IPS-15b (cell line): ENCODE results near the gene GEMIN2.
"Not testable (repeated sequence)": the region's sequence is repeated elsewhere in the genome, so short reads cannot be mapped to it uniquely, and the experiment has no call there.

Experiments used
- H3K27me3 ChIP-seq: one replicate; pipeline ENCODE4 v1.6.1; 2013; ENCODE audit warnings: low read length; ENCODE audit not compliant: control insufficient read depth, insufficient read depth
- H3K36me3 ChIP-seq: one replicate; pipeline ENCODE4 v1.6.1; 2013; ENCODE audit warnings: low read length; ENCODE audit not compliant: control insufficient read depth, insufficient read depth
- H3K4me1 ChIP-seq: one replicate; pipeline ENCODE4 v1.6.1; 2013; ENCODE audit warnings: mild to moderate bottlenecking, low read length; ENCODE audit not compliant: control insufficient read depth, insufficient read depth
- H3K4me3 ChIP-seq: one replicate; pipeline ENCODE4 v1.5.1; 2013; ENCODE audit warnings: low read depth, low read length
- H3K9ac ChIP-seq: one replicate; pipeline ENCODE4 v1.6.1; 2013; ENCODE audit warnings: low read depth, mild to moderate bottlenecking, low read length
- H3K9me3 ChIP-seq: one replicate; pipeline ENCODE4 v1.6.1; 2013; ENCODE audit warnings: mild to moderate bottlenecking, low read length; ENCODE audit not compliant: control insufficient read depth, insufficient read depth

Gene GEMIN2

DNA sequence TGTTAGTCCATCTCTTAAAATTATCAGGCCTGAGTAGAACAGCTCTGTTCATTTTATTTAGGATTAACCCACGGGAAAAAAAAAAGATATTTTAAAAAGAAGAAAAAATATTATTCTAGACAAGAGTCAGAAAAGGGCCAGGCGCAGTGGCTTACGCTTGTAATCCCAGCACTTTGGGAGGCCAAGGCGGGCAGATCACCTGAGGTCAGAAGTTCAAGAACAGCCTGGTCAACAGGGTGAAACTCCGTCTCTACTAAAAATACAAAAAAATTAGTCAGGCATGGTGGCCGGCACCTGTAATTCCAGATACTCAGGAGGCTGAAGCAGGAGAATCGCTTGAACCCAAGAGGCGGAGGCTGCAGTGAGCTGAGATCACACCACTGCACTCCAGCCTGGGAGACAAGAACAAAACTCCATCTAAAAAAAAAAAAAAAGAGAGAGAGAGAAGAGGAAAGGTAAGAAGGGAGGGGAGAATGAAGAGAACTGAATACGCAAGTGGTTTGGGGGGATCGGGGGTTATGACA is 53.7 kb downstream of the GEMIN2 start:
- not testable (repeated sequence) for H3K9ac ChIP-seq, H3K9me3 ChIP-seq, H3K36me3 ChIP-seq, H3K4me1 ChIP-seq, H3K4me3 ChIP-seq, H3K27me3 ChIP-seq

DNA sequence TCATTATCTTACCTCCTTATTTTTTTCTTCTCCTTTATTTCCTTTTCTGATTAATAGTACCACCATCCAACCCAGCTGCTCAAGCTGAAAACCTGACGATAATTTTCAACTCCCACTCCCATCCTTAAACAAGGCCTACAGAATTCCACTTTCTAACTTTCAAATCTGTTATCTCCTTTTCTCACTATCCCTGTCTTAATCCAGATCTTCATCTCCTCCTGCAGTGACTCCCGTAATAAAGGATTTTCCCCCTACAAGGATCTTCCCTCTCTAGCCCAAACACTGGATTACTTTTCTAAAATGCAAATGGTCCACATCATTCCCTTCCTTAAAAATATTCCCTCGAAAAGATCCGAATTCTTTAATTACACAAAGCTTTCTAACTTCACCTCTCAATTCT is 54.5 kb downstream of the GEMIN2 start:
- peaks cover 9% of the 10 kb centered on the region for H3K4me1 ChIP-seq
- no peaks in the 10 kb centered on the region for H3K9me3 ChIP-seq
- H3K27me3 ChIP-seq, result no peaks in the 10 kb centered on the region
- H3K36me3 ChIP-seq, result no peaks in the 10 kb centered on the region
- no peak overlapping the region for H3K9ac ChIP-seq
- no peak overlapping the region for H3K4me3 ChIP-seq

DNA sequence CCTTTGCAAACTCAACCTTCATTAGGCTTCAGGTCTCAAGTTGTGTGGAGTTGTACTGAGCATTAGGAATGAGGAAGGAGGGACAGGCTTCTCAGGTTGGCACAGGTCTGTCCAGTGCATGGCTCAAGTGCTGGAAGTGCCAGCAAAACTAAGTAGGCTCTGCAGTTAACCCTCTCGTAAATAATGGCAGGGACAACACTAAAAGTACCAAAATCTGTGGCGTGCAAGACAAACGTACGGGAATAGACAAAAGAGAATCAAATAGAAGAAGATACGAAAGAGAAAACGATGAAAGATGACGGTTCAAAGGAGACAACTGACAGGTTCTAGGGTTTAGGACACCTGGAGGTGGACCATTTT is 55.4 kb downstream of the GEMIN2 start:
- H3K4me3 ChIP-seq, result peak overlapping the region; percentile 91
- H3K4me1 ChIP-seq, result peaks cover 11% of the 10 kb centered on the region
- no peaks in the 10 kb centered on the region for H3K36me3 ChIP-seq
- H3K9ac ChIP-seq, result peak overlapping the region; percentile 78
- H3K9me3 ChIP-seq, result no peaks in the 10 kb centered on the region
- no peaks in the 10 kb centered on the region for H3K27me3 ChIP-seq

DNA sequence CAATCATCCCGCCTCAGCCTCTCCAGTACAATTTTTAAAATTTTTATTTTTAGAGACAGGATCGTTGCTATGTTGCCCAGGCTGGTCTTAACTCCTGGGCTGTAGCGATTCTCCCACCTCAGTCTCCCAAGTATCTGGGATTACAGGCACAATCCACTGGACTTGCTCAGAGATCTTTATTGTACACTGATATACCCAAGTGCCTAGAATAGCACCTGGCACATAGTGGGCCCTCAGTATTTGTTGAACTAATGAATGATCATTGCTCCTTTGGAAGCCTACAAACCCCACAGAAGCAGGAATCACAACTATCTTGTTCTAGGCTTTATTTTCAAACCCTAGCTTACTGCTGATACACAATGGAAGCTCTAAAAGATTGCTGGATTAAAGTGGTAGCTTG is 59.1 kb downstream of the GEMIN2 start:
- no peaks in the 10 kb centered on the region for H3K27me3 ChIP-seq
- no peak overlapping the region for H3K4me3 ChIP-seq
- H3K4me1 ChIP-seq, result peaks cover 11% of the 10 kb centered on the region
- no peaks in the 10 kb centered on the region for H3K9me3 ChIP-seq
- H3K36me3 ChIP-seq, result peaks cover 13% of the 10 kb centered on the region
- H3K9ac ChIP-seq, result no peak overlapping the region

DNA sequence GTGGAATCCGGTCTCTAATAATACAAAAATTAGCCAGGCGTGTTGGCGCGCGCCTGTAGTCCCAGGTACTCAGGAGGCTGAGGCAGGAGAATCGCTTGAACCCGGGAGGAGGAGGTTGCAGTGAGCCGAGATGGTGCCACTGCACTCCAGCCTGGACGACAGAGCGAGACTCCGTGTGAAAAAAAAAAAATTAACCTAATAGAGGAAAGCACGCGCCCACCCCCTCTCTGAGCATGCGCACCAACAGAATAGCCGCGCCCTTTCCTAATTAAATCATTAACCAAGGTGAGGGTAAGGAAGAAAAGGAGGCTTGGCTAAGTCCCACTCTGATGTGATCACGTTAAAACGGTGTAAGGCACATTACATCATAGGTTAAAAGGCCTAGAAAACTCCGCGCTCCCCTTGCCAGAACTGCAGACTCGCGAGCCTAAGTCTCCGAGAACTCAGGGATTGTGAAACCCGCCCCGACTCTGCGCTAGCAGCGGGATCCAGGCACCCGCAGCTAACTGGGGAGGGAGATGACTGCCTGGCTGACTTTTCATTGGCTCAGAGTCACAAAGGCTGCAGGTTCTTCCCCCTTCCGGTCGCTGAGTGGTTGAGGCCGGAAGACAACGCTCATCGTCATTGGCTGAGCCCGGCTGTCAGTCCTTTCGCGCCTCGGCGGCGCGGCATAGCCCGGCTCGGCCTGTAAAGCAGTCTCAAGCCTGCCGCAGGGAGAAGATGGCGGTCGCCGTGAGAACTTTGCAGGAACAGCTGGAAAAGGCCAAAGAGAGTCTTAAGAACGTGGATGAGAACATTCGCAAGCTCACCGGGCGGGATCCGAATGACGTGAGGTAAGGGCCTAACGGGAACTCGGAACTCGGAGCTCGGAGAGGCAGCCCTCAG is 60.7 kb downstream of the GEMIN2 start, which contains the start of gene PNN:
Gene PNN, plus strand, starts transcription at position 695 of the 885 bp plus-strand sequence. Its CDS starts 26 bp downstream, at position 721.
- peaks cover 7% of the 10 kb centered on the region for H3K4me1 ChIP-seq
- peak within 1 kb of the TSS; percentile 91 for H3K4me3 ChIP-seq
- H3K27me3 ChIP-seq, result no peaks in the 10 kb centered on the region
- peak within 1 kb of the TSS; percentile 98 for H3K9ac ChIP-seq
- peaks cover 24% of the 10 kb centered on the region for H3K36me3 ChIP-seq
- no peaks in the 10 kb centered on the region for H3K9me3 ChIP-seq

DNA sequence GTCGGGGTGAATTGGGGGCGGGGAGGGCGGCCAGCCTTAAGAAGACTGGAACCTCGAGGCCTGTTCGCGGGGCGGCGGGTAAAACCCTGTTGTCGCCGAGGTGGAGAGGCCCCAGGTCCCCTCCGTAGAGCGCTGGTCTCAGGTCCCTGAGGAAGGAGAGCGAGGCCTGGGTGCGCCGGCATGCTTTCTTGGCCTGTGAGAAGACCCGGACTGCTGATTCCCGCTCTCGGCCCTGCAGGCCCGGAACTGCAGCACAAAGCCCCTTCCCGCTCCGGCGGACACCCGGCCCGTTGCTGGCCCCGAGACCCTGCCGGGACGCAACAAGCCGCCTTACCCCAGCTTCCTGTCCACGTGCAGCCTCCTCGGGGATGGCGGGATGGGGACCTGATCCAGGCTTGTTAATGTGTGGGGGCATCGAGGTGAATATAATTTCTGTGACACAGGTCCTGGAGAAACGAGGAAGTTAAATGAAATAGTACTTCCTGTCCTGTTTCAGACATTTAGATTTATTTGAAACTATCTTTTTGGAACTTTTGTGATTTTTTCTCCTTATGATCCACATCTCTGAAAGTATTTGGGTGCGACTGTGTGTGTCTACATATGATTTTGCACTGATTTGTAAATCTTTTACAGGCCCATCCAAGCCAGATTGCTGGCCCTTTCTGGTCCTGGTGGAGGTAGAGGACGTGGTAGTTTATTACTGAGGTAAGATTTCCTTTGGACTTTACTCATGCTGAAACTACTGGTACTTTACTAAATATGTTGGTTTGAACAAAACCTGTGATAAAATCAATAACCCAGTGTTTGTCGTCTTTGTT is 61.5 kb downstream of the GEMIN2 start:
- Histone ChIP-seq H3K9ac (peak overlapping the region; percentile 98), H3K27me3 (no peaks in the 10 kb centered on the region), H3K36me3 (peaks cover 28% of the 10 kb centered on the region), H3K4me3 (peak overlapping the region; percentile 91), H3K9me3 (no peaks in the 10 kb centered on the region), H3K4me1 (peaks cover 7% of the 10 kb centered on the region)

DNA sequence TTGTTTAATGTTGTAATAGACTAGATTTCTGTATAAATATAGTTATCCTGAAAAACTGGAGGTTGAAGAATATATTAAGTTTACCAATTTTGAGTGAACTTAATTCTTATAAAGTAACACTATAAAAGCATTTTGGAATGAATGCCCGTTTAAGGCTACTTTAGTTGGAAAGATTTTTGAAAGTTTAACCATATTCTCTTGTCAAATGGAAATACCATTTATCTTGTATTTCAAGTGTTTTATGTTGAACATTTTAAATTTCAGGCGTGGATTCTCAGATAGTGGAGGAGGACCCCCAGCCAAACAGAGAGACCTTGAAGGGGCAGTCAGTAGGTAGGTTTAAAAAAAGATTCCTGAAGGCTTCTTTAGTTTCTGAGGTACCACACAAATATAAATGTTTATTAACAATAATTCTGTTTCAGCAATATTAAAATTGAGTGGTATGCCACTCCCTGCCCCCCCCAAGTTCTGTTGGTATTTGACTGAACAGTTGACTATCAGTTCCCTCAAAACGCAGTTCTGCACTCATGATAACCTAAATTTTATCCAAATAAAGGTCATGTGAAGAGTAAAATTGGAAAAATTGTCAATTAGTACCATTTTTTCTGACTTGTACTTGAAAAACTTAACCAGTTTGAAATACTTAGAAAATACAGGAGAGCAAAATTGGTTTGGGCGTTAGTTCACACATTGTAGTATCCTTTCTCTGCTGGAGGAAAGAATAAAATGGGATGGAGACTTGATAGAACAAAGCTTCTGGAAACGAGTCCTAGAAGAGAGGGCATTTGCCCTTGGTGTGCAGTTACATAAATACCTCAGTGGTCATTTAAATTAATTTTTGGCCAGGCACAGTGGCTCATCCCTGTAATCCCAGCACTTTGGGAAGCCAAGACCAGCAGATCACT is 62.4 kb downstream of the GEMIN2 start:
- Histone ChIP-seq H3K9ac (peak overlapping the region; percentile 98), H3K9me3 (no peaks in the 10 kb centered on the region), H3K4me3 (peak overlapping the region; percentile 91), H3K36me3 (peaks cover 37% of the 10 kb centered on the region), H3K27me3 (no peaks in the 10 kb centered on the region), H3K4me1 (peaks cover 2% of the 10 kb centered on the region)

DNA sequence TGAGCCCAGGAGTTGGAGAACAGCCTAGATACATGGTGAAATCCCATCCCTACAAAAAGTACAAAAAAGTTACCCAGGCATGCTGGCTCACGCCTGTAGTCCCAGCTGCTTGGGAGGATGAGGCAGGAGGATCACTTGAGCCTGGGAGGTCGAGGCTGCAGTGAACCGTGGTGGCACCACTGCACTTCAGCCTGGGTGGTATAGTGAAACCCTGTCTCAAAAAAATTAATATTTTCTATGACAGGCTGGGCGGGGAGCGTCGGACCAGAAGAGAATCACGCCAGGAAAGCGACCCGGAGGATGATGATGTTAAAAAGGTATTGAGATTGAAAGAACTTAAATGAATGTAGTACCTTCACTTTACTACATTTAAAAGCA is 63.0 kb downstream of the GEMIN2 start:
- no peaks in the 10 kb centered on the region for H3K27me3 ChIP-seq
- peak overlapping the region; percentile 91 for H3K4me3 ChIP-seq
- peaks cover 2% of the 10 kb centered on the region for H3K4me1 ChIP-seq
- no peak overlapping the region for H3K9ac ChIP-seq
- peaks cover 41% of the 10 kb centered on the region for H3K36me3 ChIP-seq
- no peaks in the 10 kb centered on the region for H3K9me3 ChIP-seq

DNA sequence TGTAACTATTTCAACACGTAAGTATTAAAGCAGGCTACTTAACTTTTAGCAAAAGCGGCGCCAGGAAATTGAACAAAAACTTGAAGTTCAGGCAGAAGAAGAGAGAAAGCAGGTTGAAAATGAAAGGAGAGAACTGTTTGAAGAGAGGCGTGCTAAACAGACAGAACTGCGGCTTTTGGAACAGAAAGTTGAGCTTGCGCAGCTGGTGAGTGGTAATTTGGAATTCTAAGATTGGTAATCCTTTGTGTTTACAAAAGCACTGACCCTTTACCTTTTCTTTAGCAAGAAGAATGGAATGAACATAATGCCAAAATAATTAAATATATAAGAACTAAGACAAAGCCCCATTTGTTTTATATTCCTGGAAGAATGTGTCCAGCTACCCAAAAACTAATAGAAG is 64.9 kb downstream of the GEMIN2 start:
- no peaks in the 10 kb centered on the region for H3K9me3 ChIP-seq

DNA sequence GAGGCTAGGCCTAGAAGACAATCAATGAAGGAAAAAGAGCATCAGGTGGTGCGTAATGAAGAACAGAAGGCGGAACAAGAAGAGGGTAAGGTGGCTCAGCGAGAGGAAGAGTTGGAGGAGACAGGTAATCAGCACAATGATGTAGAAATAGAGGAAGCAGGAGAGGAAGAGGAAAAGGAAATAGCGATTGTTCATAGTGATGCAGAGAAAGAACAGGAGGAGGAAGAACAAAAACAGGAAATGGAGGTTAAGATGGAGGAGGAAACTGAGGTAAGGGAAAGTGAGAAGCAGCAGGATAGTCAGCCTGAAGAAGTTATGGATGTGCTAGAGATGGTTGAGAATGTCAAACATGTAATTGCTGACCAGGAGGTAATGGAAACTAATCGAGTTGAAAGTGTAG is 66.4 kb downstream of the GEMIN2 start:
- Histone ChIP-seq H3K9me3 (no peaks in the 10 kb centered on the region), H3K4me1 (no peaks in the 10 kb centered on the region), H3K36me3 (peaks cover 57% of the 10 kb centered on the region)

More for the DNA sequence above, 64.9 kb downstream of the GEMIN2 start:
- no peaks in the 10 kb centered on the region for H3K27me3 ChIP-seq
- H3K4me1 ChIP-seq, result peaks cover under 1% of the 10 kb centered on the region
- no peak overlapping the region for H3K9ac ChIP-seq
- no peak overlapping the region for H3K4me3 ChIP-seq
- H3K36me3 ChIP-seq, result peaks cover 51% of the 10 kb centered on the region

More for the DNA sequence above, 66.4 kb downstream of the GEMIN2 start:
- Histone ChIP-seq H3K27me3 (no peaks in the 10 kb centered on the region), H3K9ac (no peak overlapping the region), H3K4me3 (no peak overlapping the region)
